Measurements from ENCODE around the gene DRD2.

DRD2 gene

DNA sequence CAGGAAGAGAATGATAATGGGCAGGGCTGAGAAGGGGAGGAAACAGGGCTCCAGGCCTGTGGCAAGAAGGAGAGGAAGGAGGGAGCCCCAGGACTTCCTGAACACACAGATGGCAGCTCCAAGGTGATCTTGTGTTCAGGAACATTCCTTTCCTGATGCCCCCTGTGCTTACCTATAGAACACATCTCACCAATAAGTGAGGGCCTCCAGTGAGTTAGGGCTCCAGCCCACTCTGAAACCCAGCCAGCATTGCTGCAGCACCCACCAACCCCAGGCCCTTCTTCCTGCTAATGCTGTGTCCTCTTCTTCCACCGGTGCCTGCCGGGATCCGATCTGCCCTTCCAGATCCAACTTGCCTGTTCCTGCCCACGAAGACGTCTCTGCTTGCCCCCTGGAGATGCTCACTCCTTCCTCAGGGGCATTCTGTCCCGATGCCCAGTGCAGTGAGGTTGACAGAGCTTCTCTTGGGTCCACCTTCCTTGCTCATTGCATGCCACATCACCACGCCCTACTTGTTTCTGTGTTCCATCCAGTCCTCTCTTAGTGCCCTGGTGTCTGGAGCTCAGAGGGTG lies 70.3 kb downstream of the DRD2 start:
- no peak overlapping the region for H3K4me2 ChIP-seq (ENCODE audit: low read length)
- no peaks in the 10 kb centered on the region for H3K27me3 ChIP-seq (ENCODE audit: control insufficient read depth, insufficient read depth, low read length)
- H3K9me3 ChIP-seq (ENCODE audit: control insufficient read depth, low read length), result no peaks in the 10 kb centered on the region
- no peak overlapping the region for H3K4me3 ChIP-seq (ENCODE audit: low read depth, low read length)
- no peaks in the 10 kb centered on the region for H3K36me3 ChIP-seq (ENCODE audit: control insufficient read depth, insufficient read depth, low read length)
- TF ChIP-seq, protein P1, sequence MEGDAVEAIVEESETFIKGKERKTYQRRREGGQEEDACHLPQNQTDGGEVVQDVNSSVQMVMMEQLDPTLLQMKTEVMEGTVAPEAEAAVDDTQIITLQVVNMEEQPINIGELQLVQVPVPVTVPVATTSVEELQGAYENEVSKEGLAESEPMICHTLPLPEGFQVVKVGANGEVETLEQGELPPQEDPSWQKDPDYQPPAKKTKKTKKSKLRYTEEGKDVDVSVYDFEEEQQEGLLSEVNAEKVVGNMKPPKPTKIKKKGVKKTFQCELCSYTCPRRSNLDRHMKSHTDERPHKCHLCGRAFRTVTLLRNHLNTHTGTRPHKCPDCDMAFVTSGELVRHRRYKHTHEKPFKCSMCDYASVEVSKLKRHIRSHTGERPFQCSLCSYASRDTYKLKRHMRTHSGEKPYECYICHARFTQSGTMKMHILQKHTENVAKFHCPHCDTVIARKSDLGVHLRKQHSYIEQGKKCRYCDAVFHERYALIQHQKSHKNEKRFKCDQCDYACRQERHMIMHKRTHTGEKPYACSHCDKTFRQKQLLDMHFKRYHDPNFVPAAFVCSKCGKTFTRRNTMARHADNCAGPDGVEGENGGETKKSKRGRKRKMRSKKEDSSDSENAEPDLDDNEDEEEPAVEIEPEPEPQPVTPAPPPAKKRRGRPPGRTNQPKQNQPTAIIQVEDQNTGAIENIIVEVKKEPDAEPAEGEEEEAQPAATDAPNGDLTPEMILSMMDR (IDR thresholded peaks at IDR 0.05), result no peak
- H3K9ac ChIP-seq, result no peak overlapping the region
- no peaks in the 10 kb centered on the region for H3K4me1 ChIP-seq
- H3K27ac ChIP-seq, result no peak overlapping the region
- H3K79me2 ChIP-seq, result no peaks in the 10 kb centered on the region
- H2AFZ ChIP-seq, result no peak overlapping the region

DNA sequence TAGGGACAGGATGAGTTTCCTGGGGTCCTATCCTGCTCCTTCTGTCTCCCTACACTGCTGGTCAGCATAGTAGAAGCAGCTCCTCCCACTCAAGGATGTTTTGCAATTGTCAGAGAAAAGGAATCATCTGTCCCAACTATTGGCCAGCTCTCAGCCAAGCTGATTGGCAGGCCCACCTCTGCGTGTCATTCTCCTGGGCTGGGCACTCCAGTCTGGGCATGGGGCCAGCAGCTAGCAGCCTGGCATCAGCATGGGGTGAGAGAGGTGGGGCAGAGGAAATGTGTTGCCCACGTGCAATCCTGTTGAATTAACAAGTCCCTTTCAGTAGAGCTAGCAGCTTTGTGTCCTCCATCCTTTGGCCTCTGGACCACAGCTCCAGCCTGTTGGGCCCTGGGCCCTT lies 73.5 kb downstream of the DRD2 start:
- H3K9ac ChIP-seq, result no peak overlapping the region
- no peak overlapping the region for H2AFZ ChIP-seq
- no peaks in the 10 kb centered on the region for H3K79me2 ChIP-seq
- no peak overlapping the region for H3K4me2 ChIP-seq (ENCODE audit: low read length)
- no peak overlapping the region for H3K27ac ChIP-seq
- TF ChIP-seq, protein P1 (IDR thresholded peaks at IDR 0.05), result no peak
- H3K36me3 ChIP-seq (ENCODE audit: control insufficient read depth, insufficient read depth, low read length), result no peaks in the 10 kb centered on the region
- H3K4me1 ChIP-seq, result no peaks in the 10 kb centered on the region
- no peaks in the 10 kb centered on the region for H3K27me3 ChIP-seq (ENCODE audit: control insufficient read depth, insufficient read depth, low read length)
- H3K4me3 ChIP-seq (ENCODE audit: low read depth, low read length), result no peak overlapping the region
- no peaks in the 10 kb centered on the region for H3K9me3 ChIP-seq (ENCODE audit: control insufficient read depth, low read length)

DNA sequence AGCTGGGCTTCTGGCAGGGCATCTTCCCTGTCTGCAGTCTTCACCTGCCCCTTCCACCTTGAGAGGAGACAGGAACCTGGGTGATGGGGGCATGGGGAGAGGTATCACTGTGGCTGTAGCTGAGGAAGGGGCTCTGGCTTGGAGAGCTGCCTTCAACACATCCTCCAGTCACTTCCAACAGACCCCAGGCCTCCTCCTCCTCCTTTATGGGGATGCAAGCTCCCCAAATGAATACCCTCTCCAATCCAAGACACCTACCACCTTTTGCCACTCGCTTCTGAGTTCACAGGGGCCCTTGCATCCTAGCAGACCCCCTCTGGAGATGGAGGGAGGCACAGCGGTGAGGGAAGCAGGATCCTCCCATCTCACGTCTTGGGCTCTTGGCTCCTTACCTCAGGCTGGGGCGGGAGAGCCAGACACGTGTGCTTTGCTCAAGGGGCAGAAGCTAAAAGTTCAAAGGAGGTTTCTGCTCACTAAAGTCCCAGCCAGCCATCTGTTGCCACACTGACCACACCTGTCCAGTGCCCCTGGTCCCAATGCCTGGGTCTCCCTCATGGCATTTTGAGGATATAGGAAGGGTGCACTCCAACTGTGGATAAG lies 74.5 kb downstream of the DRD2 start:
- H3K4me3 ChIP-seq (ENCODE audit: low read depth, low read length), result no peak overlapping the region
- no peak overlapping the region for H3K4me2 ChIP-seq (ENCODE audit: low read length)
- no peak overlapping the region for H2AFZ ChIP-seq
- H3K4me1 ChIP-seq, result no peaks in the 10 kb centered on the region
- no peaks in the 10 kb centered on the region for H3K27me3 ChIP-seq (ENCODE audit: control insufficient read depth, insufficient read depth, low read length)
- TF ChIP-seq, protein P1 (IDR thresholded peaks at IDR 0.05), result no peak
- no peaks in the 10 kb centered on the region for H3K9me3 ChIP-seq (ENCODE audit: control insufficient read depth, low read length)
- no peak overlapping the region for H3K9ac ChIP-seq
- no peak overlapping the region for H3K27ac ChIP-seq
- H3K36me3 ChIP-seq (ENCODE audit: control insufficient read depth, insufficient read depth, low read length), result no peaks in the 10 kb centered on the region
- H3K79me2 ChIP-seq, result no peaks in the 10 kb centered on the region

DNA sequence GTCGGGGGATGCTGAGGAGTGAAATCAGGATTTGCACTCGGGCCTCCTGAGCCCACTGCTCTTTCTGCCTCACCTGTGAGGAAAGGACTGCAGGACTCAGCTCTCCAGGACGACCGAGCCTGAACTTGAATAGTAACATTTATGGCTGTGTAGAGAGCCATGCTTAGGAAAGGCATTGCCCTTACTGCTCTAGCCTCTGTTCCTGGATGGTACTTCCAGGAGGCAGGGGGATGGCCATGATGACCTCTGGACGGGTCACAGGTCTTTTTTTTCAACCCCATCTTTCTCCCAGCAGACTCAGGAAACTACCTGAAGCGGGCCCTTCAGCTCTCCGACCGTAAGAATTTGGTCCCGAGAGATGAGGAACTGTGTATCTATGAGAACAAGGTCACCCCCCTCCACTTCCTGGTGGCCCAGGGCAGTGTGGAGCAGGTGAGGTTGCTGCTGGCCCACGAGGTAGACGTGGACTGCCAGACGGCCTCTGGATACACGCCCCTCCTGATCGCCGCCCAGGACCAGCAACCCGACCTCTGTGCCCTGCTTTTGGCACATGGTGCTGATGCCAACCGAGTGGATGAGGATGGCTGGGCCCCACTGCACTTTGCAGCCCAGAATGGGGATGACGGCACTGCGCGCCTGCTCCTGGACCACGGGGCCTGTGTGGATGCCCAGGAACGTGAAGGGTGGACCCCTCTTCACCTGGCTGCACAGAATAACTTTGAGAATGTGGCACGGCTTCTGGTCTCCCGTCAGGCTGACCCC lies 76.3 kb downstream of the DRD2 start:
- H3K36me3 ChIP-seq (ENCODE audit: control insufficient read depth, insufficient read depth, low read length), result no peaks in the 10 kb centered on the region
- H3K9me3 ChIP-seq (ENCODE audit: control insufficient read depth, low read length), result no peaks in the 10 kb centered on the region
- TF ChIP-seq, protein P1 (IDR thresholded peaks at IDR 0.05), result no peak
- H3K4me3 ChIP-seq (ENCODE audit: low read depth, low read length), result no peak overlapping the region
- H3K4me2 ChIP-seq (ENCODE audit: low read length), result no peak overlapping the region
- H3K4me1 ChIP-seq, result no peaks in the 10 kb centered on the region
- no peak overlapping the region for H3K27ac ChIP-seq
- H3K9ac ChIP-seq, result no peak overlapping the region
- H3K79me2 ChIP-seq, result no peaks in the 10 kb centered on the region
- no peak overlapping the region for H2AFZ ChIP-seq
- no peaks in the 10 kb centered on the region for H3K27me3 ChIP-seq (ENCODE audit: control insufficient read depth, insufficient read depth, low read length)
